HEK293 (cell line): ENCODE measurements around the gene CFAP99.

ENCODE experiments used
- CTCF ChIP-seq: fragments of 450-650 bp; formaldehyde crosslinking; IDR thresholded peaks from 2 replicates; pipeline ENCODE4 v1.5.1; 2016; ENCODE audit warnings: missing biosample characterization, missing genetic modification characterization
- GLI2 ChIP-seq: fragments of 450-650 bp; formaldehyde crosslinking; IDR thresholded peaks from 2 replicates; pipeline ENCODE4; 2017; ENCODE audit warnings: missing biosample characterization, missing genetic modification characterization, low read depth, borderline replicate concordance
- ZNF366 ChIP-seq: fragments of 450-650 bp; formaldehyde crosslinking; conservative IDR thresholded peaks from 2 replicates; pipeline ENCODE4 v1.5.1; 2016; ENCODE audit warnings: missing biosample characterization, missing genetic modification characterization
- ZNF416 ChIP-seq: fragments of 450-650 bp; formaldehyde crosslinking; IDR thresholded peaks from 2 replicates; pipeline ENCODE4 v1.5.1; 2016; ENCODE audit warnings: missing biosample characterization, missing genetic modification characterization
- ZNF785 ChIP-seq: fragments of 450-650 bp; formaldehyde crosslinking; IDR thresholded peaks from 2 replicates; pipeline ENCODE4 v1.5.1; 2016; ENCODE audit warnings: missing biosample characterization, missing genetic modification characterization
- TF ChIP-seq, protein P1 (sequence below): fragments of 450-650 bp; formaldehyde crosslinking; IDR thresholded peaks from 2 replicates; pipeline ENCODE4 v1.5.1; 2016; ENCODE audit warnings: missing biosample characterization, missing genetic modification characterization

DNA sequence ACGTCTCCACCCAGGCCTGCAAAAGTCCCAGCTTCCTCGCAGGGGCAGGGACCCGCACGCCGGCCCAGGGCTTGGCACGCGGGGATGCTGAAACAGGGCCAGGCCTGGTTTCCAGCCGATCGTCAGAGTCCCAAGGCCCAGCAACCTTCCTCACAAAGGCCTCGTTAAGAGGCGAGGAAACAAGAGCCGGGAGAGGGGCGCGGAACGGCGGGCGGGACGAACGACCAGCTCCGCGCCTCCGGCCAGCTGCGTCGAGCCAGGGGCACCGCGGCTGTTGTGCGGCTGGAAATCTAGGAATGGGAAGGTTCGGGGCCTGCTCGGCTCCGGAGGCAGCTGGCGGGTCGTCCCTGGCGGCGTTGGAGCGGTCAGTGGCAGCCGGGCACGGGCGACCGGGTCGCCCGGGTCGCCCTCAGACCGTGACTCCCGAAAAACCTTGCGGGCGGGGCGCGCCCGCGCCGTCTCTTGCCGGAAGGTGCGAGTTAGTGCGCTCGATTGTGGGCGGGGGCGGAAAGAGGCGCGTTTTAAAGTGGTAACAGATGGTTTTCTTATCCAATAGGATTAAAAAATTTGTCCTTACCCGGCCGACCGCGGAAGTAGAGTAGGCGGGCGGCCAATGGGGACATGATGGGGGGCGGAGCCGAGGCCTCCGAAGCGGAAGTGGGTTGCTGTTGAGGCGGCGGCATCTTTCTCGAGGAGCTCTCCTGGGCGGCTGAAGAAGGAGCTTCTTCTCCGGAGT lies 49.9 kb downstream of the CFAP99 start, which contains the start of gene RNF4:
- TF ChIP-seq CTCF (tag by site-specific recombination) (no peak), ZNF416 (tag by site-specific recombination) (no peak), GLI2 (tag by site-specific recombination) (no peak), ZNF785 (tag by site-specific recombination) (no peak), ZNF366 (tag by site-specific recombination) (no peak)
- TF ChIP-seq, protein P1, sequence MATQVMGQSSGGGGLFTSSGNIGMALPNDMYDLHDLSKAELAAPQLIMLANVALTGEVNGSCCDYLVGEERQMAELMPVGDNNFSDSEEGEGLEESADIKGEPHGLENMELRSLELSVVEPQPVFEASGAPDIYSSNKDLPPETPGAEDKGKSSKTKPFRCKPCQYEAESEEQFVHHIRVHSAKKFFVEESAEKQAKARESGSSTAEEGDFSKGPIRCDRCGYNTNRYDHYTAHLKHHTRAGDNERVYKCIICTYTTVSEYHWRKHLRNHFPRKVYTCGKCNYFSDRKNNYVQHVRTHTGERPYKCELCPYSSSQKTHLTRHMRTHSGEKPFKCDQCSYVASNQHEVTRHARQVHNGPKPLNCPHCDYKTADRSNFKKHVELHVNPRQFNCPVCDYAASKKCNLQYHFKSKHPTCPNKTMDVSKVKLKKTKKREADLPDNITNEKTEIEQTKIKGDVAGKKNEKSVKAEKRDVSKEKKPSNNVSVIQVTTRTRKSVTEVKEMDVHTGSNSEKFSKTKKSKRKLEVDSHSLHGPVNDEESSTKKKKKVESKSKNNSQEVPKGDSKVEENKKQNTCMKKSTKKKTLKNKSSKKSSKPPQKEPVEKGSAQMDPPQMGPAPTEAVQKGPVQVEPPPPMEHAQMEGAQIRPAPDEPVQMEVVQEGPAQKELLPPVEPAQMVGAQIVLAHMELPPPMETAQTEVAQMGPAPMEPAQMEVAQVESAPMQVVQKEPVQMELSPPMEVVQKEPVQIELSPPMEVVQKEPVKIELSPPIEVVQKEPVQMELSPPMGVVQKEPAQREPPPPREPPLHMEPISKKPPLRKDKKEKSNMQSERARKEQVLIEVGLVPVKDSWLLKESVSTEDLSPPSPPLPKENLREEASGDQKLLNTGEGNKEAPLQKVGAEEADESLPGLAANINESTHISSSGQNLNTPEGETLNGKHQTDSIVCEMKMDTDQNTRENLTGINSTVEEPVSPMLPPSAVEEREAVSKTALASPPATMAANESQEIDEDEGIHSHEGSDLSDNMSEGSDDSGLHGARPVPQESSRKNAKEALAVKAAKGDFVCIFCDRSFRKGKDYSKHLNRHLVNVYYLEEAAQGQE: no peak
